NCI-H748 (cell line): ENCODE results near the gene FKBP15.
A peak's percentile ranks its signal among the peaks of the same experiment; 100 is the strongest.
"Not testable (repeated sequence)": the region's sequence is repeated elsewhere in the genome, so short reads cannot be mapped to it uniquely, and the experiment has no call there.

ENCODE experiments used
- DNase-seq: peaks from one replicate; lab custom pipeline; 2025; ENCODE audit not compliant: unreplicated experiment; lab: John Stamatoyannopoulos, UW

Gene FKBP15, protein sequence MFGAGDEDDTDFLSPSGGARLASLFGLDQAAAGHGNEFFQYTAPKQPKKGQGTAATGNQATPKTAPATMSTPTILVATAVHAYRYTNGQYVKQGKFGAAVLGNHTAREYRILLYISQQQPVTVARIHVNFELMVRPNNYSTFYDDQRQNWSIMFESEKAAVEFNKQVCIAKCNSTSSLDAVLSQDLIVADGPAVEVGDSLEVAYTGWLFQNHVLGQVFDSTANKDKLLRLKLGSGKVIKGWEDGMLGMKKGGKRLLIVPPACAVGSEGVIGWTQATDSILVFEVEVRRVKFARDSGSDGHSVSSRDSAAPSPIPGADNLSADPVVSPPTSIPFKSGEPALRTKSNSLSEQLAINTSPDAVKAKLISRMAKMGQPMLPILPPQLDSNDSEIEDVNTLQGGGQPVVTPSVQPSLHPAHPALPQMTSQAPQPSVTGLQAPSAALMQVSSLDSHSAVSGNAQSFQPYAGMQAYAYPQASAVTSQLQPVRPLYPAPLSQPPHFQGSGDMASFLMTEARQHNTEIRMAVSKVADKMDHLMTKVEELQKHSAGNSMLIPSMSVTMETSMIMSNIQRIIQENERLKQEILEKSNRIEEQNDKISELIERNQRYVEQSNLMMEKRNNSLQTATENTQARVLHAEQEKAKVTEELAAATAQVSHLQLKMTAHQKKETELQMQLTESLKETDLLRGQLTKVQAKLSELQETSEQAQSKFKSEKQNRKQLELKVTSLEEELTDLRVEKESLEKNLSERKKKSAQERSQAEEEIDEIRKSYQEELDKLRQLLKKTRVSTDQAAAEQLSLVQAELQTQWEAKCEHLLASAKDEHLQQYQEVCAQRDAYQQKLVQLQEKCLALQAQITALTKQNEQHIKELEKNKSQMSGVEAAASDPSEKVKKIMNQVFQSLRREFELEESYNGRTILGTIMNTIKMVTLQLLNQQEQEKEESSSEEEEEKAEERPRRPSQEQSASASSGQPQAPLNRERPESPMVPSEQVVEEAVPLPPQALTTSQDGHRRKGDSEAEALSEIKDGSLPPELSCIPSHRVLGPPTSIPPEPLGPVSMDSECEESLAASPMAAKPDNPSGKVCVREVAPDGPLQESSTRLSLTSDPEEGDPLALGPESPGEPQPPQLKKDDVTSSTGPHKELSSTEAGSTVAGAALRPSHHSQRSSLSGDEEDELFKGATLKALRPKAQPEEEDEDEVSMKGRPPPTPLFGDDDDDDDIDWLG

GRCh38 chr9:113221003-113221799 lies at the start of gene FKBP15, which contains the start of gene SLC31A1:
Gene FKBP15 (minus strand): TSS chr9:113221277. CDS start chr9:113221243, 34 bp downstream.
Gene SLC31A1 (plus strand): TSS chr9:113221544. CDS start chr9:113256149, 34,605 bp downstream.
- DNase-seq = peak; percentile 98

DNA sequence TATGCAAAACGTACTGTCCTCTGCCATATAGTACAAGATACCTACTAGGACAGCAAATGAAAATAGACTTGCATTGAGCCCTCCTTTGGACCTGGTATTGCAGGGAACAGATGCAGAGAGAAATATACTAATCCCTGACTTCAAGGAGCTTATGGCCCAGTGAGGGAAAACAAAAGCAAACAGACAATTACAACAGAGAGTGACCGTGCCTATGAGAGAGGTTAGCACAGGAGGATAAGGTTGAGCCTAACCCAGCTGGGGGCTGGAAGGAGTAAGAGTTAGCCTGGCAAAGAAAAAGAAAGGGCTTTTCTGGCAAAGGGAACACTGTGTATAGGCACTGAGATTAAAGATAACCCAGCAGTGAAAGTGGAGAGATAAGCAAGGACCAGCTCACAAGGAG lies 48.8 kb upstream of the FKBP15 start:
- DNase-seq = no peak

DNA sequence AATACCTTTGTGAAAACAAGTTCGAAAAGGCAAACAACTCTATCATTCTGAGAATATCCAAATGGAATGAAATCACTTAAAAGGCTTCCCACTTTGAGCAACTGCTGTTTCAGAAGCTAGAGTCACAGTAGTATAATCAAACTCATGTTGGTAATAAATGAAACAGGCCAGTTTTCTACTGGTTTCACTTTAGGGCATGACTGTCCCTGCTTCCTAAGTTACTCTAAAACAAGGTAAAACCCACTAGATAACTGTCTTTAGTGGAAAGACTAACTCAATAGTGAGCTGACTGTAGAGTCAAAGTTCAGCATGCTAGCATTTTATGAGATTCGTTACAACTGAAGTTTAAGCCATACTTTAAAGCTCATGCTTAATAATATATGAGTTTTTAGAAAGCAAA lies 48.3 kb upstream of the FKBP15 start:
- DNase-seq = no peak

DNA sequence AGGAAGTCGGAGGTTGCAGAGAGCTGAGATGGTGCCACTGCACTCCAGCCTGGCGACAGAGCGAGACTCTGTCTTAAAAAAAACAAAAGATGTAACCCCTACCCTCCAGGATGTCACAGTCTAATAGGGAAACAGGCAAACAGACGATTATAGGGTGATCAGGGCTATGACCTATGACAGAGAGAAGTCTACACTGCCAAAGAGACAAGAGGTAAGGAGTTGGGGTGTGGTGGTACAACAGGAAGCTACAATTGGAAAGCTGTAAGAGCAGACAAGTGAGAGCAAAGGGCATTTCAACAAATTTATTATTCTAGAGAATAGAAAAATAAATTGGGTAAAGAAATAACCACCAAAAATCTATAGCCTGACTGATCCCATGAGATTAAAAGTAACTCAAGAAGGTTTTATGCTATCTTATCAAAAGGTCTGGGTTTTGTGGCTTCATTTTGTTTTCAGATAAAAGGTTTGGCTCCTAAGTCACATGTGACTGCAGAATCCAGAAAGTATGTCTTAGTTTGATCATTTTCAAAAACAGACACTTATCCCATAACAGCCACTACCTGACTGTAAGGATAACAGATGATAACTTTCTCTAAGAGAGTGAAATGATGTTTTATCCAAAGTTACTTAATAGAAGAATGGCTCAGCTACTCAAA lies 47.0 kb upstream of the FKBP15 start:
- DNase-seq = no peak

DNA sequence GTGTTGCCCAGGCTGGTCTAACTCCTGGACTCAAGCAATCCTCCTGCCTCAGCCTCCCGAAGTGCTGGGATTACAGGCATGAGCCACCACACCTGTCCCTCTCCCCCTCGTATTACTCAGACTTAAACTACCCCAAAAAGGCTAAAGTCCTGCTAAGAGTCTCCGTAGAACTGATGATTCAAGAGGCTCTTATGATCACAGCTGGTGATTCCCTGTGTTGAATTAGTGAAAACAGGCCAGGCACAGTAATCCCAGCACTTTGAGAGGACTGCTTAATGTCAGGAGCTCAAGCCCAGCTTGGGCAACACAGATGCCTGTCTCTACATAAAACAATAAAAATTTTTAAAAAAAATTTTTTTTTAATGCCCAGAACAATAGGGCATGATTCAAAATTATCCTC lies 45.1 kb upstream of the FKBP15 start:
- DNase-seq = no peak

DNA sequence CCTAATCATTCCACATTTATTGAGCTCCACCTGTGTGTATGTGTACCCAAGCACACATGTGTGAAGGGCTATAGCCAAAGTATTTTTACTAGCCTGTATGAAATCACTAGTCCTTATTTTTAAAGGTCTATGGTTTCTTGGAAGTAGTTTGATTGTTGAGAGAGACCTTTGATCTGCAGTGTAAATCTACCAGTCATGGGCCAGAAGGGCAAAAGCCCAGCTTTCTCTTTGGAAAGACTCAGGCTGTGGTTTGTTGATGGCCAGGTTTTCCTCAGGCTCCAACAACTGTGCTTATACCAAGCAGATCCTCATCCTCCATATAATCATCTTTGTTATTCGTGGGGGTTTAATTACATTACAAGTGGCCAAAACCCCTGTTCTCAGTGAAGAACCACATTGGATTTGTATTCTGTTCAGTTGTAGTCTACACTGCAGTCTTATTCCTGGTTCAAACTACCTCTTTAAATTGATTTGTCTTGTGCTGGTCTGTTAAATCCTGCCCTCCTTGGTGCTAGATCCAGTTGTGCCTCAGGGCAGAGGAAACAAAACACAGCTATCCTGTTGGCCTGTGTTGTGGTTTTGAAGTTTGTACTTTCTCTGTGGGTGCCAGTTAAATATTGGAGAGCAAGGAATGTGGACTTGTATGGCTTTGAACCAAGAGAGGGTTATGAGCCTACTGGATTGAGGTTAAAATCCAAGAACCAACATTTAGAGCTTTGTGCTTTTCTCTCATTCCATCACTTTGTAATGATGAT lies 41.0 kb upstream of the FKBP15 start:
- no peak for DNase-seq

DNA sequence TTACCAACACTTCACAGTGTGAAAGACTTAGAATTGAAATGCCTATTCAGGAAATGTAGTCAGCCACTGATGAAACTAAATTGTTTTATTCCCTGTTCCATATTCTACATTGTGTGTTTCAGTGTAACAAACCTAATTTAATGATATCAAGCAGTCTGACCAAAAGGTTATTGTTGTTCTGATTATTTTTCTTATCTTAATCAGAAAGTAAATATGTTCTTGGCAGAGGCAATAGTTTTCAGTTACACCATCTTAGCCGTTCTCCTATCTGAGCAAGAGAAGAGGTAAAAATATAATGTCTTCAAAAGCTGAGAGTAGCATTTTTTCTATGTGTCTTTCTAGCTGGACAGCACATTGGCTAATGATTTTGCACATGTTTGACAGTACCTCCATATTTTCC lies 37.2 kb upstream of the FKBP15 start:
- DNase-seq = no peak

GRCh38 chr9:113257863-113258262 lies 36.8 kb upstream of the FKBP15 start:
- no peak for DNase-seq

DNA sequence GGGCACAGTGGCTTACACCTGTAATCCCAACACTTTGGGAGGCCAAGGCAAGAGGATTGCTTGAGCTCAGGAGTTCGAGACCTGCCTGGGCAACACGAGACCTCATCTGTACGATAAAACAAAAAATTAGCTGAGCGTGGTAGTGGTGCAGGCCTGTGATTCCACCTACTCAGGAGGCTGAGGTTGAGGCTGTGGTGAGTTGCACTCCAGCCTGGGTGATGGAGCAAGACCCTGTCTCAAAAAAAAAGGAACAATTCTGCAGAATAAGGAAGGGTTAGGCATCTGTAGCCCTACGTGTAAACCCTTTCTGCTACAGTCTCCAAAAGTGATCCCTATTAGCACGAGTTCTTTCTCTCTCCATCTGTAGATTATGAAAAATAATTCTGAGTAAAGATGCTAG lies 34.4 kb upstream of the FKBP15 start:
- DNase-seq = no peak

DNA sequence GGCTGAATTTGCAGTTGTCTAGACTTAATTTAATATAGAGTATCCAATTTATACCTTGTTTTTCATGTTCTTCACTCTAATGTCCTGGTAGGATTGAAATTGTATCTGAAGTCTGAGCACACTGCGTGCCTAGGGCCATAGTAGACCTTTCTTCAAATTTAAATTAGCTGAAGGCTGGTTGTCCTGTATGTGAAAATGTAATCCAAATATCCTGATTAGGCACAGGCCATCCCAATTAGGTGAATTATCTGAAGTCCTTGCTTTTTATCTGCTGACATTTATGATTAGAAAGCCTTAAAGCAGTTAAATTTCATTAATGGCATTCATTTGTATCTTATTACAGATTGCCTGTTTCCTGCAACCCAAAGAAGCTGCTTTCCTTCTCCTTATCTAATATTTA lies 33.9 kb upstream of the FKBP15 start:
- no peak for DNase-seq

DNA sequence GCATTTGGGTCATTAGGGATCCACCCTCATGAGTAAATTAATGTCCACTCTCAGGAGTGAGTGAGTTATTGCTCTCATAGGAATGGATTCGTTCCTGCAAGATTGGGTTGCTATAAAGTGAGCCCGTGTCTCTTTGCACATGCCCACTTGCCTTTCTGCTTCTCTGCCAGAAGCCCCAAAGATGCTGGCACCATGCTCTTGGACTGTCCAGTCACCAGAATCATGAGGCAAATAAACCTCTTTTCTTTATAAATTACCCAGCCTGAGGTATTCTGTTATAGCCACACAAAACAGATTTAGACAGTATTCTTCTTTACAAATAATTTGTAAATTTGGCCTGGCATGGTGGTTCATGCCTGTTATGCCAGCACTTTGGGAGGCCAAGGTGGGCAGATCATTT lies 29.7 kb upstream of the FKBP15 start:
- no peak for DNase-seq

- DNase-seq = not testable (repeated sequence)
These were observed 28.6 kb upstream of the FKBP15 start for GRCh38 chr9:113249661-113250060.

DNA sequence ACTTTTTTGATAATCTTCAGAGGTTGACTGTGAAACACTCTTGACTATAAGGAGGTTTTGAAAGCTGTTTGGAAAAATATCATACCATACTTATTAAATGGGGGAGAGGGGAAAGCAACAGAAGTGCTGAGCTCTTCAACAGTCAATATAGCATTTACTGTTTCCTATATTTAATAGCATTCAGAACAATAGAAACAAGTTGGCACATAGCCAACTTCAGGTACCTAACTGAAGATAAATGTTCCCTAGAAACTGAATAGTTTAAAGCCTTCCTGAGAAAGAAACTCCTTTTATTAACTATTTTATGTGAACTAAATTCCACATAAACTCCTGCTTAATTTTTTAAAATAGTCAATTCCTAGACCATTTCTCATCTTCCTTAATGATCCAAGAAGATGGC lies 26.6 kb upstream of the FKBP15 start:
- DNase-seq = peak; percentile 57

GRCh38 chr9:113246928-113247327 lies 25.9 kb upstream of the FKBP15 start:
- DNase-seq = no peak

DNA sequence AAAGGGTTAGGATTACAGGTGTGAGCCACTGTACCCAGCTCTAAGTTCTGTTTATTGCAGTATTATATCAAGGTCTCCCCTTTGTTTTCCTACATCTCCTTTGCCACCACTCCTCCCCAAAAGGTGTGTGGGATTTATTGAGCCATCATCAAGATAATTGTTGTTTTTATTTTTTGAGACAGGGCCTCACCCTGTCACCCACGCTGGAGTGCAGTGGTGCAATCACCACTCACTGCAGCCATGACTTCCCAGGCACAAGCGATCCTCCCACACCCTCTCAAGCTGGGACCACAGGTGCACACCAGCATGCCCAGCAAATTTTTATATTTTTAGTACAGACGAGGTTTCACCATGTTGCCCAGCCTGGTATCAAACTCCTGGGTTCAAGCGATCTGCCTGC lies 24.8 kb upstream of the FKBP15 start:
- DNase-seq = no peak

DNA sequence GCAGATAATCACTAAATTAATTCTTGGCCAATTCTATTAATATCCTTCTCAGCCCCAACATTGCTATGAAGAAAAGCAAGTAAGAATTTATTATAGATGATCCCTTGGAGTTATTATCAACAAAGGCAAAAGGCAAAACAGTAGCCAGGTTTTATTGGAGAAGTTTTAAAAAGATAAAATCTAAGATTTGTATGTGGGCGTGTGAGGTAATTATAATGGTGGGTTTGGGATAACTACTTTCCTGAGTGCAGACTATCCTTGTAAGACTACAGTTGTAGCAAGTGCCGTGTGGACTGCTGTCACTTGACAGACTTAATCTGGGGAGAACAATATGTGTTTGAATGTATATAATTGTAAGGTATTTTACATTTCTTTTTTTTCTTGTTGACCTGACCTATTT lies 23.5 kb upstream of the FKBP15 start:
- DNase-seq = no peak

GRCh38 chr9:113241161-113241560 lies 20.1 kb upstream of the FKBP15 start:
- DNase-seq = no peak

DNA sequence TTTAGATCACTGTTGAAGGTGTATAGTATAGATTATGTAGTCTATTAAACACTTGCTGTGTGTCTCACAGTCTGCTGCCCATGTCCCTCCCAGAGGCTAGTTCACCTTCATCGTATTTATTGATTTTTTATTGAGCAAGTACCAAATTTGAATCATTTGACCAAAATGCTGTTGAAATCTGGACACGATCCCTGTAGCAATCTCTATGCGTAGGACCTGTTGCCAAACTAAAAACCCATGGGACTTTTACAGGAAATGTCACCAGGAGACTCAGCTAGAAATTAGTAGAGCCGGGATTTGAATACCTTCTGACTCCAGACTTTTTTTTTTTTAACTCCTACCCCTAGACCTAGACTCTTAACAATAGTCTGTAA lies 17.8 kb upstream of the FKBP15 start:
- DNase-seq = no peak

DNA sequence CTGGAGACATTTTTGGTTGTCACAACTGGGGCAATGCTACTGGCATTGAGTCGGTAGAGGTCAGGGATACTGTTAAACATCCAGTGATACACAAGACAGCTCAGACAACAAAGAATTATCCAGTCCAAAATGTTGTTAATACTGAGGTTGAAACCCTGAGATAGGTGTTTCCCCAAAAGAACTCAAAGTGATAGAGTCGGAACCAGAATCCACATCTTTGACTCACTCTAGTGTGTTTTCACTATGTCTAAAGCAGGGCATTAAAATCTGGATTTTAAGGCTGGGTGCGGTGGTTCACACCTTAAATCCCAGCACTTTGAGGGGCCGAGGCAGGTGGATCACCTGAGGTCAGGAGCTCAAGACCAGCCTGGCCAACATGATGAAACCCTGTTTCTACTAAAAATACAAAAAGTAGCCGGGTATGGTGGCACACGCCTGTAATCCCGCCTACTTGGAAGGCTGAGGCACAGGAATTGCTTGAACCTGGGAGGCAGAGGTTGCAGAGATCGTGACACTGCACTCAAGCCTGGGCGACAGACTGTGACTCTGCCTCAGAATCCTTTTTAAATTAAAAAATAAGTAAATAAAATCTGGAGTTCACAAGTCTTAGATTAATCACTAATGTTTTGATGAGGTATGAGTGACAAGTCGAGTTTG lies 17.3 kb upstream of the FKBP15 start:
- no peak for DNase-seq
